Liver (tissue), 9 donors: Measurements from ENCODE around the gene NXPH4. TPM values are rescaled to one million over a fixed set of nuclear protein-coding genes. Genes with fewer than 3 reads are reported as not detected.

Experiments
- DNase-seq: peaks from one replicate; pipeline ENCODE4 v3.0.0-alpha.2; 2017; ENCODE audit warnings: low spot score
- H3K27ac ChIP-seq, 2 donors: one replicate each; pipeline ENCODE4 v1.7.0; 2013; ENCODE audit warnings: inconsistent platforms in 2 of 2, low read length in 2 of 2, control low read depth in 1 of 2, low read depth in 1 of 2, mild to moderate bottlenecking in 1 of 2
- H3K27me3 ChIP-seq, 4 donors: one replicate each; pipeline versions ENCODE4 v1.6.1 to v1.7.0; 2013; ENCODE audit warnings: low read length in 3 of 4, inconsistent platforms in 1 of 4, mild to moderate bottlenecking in 1 of 4, moderate library complexity in 1 of 4; ENCODE audit not compliant: control insufficient read depth in 4 of 4, insufficient read depth in 4 of 4
- H3K36me3 ChIP-seq, 4 donors: one replicate each; pipeline versions ENCODE4 v1.6.1 to v1.7.0; 2013; ENCODE audit warnings: low read length in 3 of 4, mild to moderate bottlenecking in 3 of 4, low read depth in 1 of 4, moderate library complexity in 1 of 4; ENCODE audit not compliant: control insufficient read depth in 4 of 4, insufficient read depth in 3 of 4
- H3K4me1 ChIP-seq, 4 donors: one replicate each; pipeline versions ENCODE4 v1.6.1 to v1.7.0; 2013; ENCODE audit warnings: low read length in 3 of 4, mild to moderate bottlenecking in 3 of 4, moderate library complexity in 1 of 4; ENCODE audit not compliant: control insufficient read depth in 4 of 4, insufficient read depth in 4 of 4
- H3K4me3 ChIP-seq, 3 donors: one replicate each; pipeline versions ENCODE4 v1.6.1 to v1.7.0; 2013; ENCODE audit warnings: low read length in 3 of 3, control low read depth in 1 of 3, low read depth in 1 of 3, mild to moderate bottlenecking in 1 of 3
- H3K9ac ChIP-seq, 2 donors: one replicate each; pipeline ENCODE4 v1.7.0; 2013; ENCODE audit warnings: low read length in 2 of 2, mild to moderate bottlenecking in 2 of 2, moderate library complexity in 2 of 2, control low read depth in 1 of 2, low read depth in 1 of 2
- H3K9me3 ChIP-seq, 4 donors: one replicate each; pipeline versions ENCODE4 v1.6.1 to v1.7.0; 2013; ENCODE audit warnings: low read length in 3 of 4; ENCODE audit not compliant: control insufficient read depth in 4 of 4
- EGR1 ChIP-seq, 2 donors: IDR thresholded peaks; 2 replicates each; pipeline ENCODE4 v1.6.1; 2016 to 2018; ENCODE audit warnings: antibody characterized with exemption in 2 of 2, low read depth in 2 of 2
- FOXA2 ChIP-seq: IDR thresholded peaks from 2 replicates; pipeline ENCODE4 v1.6.1; 2016; ENCODE audit warnings: antibody characterized with exemption
- GABPA ChIP-seq, 2 donors: IDR thresholded peaks in 1 of 2; conservative IDR thresholded peaks in 1 of 2; 2 replicates each; pipeline ENCODE4 v1.6.1; 2016; ENCODE audit warnings: antibody characterized with exemption in 2 of 2, mild to moderate bottlenecking in 1 of 2, moderate library complexity in 1 of 2
- HNF4A ChIP-seq, 2 donors: conservative IDR thresholded peaks; 2 replicates each; pipeline ENCODE4 v1.6.1; 2016; ENCODE audit warnings: antibody characterized with exemption in 2 of 2, mild to moderate bottlenecking in 2 of 2
- HNF4G ChIP-seq: IDR thresholded peaks from 2 replicates; pipeline ENCODE4 v1.6.1; 2016; ENCODE audit warnings: antibody characterized with exemption
- JUND ChIP-seq, 2 donors: IDR thresholded peaks; 2 replicates each; pipeline ENCODE4 v1.6.1; 2016; ENCODE audit warnings: antibody characterized with exemption in 2 of 2
- MAX ChIP-seq: IDR thresholded peaks from 2 replicates; pipeline ENCODE4 v1.6.1; 2016; ENCODE audit warnings: antibody characterized with exemption
- NR2F2 ChIP-seq: IDR thresholded peaks from 2 replicates; pipeline ENCODE4 v1.6.1; 2016; ENCODE audit warnings: antibody characterized with exemption
- RAD21 ChIP-seq, 2 donors: IDR thresholded peaks; 2 replicates each; pipeline ENCODE4 v1.6.1; 2016; ENCODE audit warnings: antibody characterized with exemption in 2 of 2, mild to moderate bottlenecking in 2 of 2
- RXRA ChIP-seq, 2 donors: IDR thresholded peaks; 2 replicates each; pipeline ENCODE4 v1.6.1; 2017 to 2018; ENCODE audit warnings: antibody characterized with exemption in 2 of 2, mild to moderate bottlenecking in 1 of 2
- SP1 ChIP-seq: IDR thresholded peaks from 2 replicates; pipeline ENCODE4 v1.6.1; 2018; ENCODE audit warnings: antibody characterized with exemption, mild to moderate bottlenecking
- TAF1 ChIP-seq: conservative IDR thresholded peaks from 2 replicates; pipeline ENCODE4 v1.6.1; 2016; ENCODE audit warnings: antibody characterized with exemption, mild to moderate bottlenecking
- YY1 ChIP-seq: IDR thresholded peaks from 2 replicates; pipeline ENCODE4 v1.6.1; 2016; ENCODE audit warnings: antibody characterized with exemption, mild to moderate bottlenecking
- WGBS: extraction: QIAGEN DNeasy Blood & Tissue Kit; methylation state at CpG from one replicate; pipeline ENCODE4 v1.1.7; 2013; 5-methylcytosine and 5-hydroxymethylcytosine counted together
- polyA plus RNA-seq, 2 donors: library from polyadenylated mRNA; stranded (reverse) in 1 of 2; unstranded in 1 of 2; fragments of 200-250 nt in 1 of 2; fragments of >200 nt in 1 of 2; fragmentation: Nextera tagmentation in 1 of 2; extraction: Ambion mirVana in 1 of 2; gene quantifications; one replicate each; pipeline versions ENCODE4 v1.2.1 to v1.2.3, GENCODE V29; 2013 to 2015
- total RNA-seq, 2 donors: library from RNA; depleted of rRNA; stranded (reverse); fragments of >200 nt; gene quantifications; one replicate each; pipeline ENCODE4 v1.2.3, GENCODE V29; 2014
- TF ChIP-seq, protein P1 (sequence below): IDR thresholded peaks from 2 replicates; pipeline ENCODE4 v1.6.1; 2016; ENCODE audit warnings: antibody characterized with exemption
- TF ChIP-seq, protein P2 (sequence below): IDR thresholded peaks from 2 replicates; pipeline ENCODE4 v1.6.1; 2016; ENCODE audit warnings: antibody characterized with exemption, mild to moderate bottlenecking
- TF ChIP-seq, protein P3 (sequence below): fragments of 150-350 bp; IDR thresholded peaks from 2 replicates; pipeline ENCODE4 v1.5.1; 2017; ENCODE audit warnings: improper control_type of control experiment, low read depth, low read length; ENCODE audit not compliant: missing input control
- TF ChIP-seq, protein P4 (sequence below): IDR thresholded peaks from 2 replicates; pipeline ENCODE4 v1.6.1; 2016; ENCODE audit warnings: antibody characterized with exemption
- donor health status: healthy.
- donor health status: healthy.
- donor health status: healthy.
- donor health status: healthy.
- donor health status: healthy.

NXPH4 gene
- total and polyA plus RNA-seq, 4 donors, result 0.15 TPM; not detected in 3

GRCh38 chr12:57198329-57198728 is 18.3 kb upstream of the NXPH4 start:
- DNase-seq, result no peak
- 94% methylated on average over 17 of the region's 17 CpGs for WGBS
- Histone ChIP-seq H3K27me3 (no peaks in the 10 kb centered on the region), H3K4me1 (no peaks in the 10 kb centered on the region), H3K9ac (no peak overlapping the region), H3K27ac (no peak overlapping the region), H3K9me3 (no peaks in the 10 kb centered on the region), H3K4me3 (no peak overlapping the region), H3K36me3 (peaks cover 53 to 99% (median 74%) of the 10 kb centered on the region in 4 donors)
- TF ChIP-seq, protein P1, sequence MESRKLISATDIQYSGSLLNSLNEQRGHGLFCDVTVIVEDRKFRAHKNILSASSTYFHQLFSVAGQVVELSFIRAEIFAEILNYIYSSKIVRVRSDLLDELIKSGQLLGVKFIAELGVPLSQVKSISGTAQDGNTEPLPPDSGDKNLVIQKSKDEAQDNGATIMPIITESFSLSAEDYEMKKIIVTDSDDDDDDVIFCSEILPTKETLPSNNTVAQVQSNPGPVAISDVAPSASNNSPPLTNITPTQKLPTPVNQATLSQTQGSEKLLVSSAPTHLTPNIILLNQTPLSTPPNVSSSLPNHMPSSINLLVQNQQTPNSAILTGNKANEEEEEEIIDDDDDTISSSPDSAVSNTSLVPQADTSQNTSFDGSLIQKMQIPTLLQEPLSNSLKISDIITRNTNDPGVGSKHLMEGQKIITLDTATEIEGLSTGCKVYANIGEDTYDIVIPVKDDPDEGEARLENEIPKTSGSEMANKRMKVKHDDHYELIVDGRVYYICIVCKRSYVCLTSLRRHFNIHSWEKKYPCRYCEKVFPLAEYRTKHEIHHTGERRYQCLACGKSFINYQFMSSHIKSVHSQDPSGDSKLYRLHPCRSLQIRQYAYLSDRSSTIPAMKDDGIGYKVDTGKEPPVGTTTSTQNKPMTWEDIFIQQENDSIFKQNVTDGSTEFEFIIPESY, result no peak
- no peak for TF ChIP-seq JUND (IDR thresholded peaks at IDR 0.05)

- Histone ChIP-seq H3K9me3 (no peaks in the 10 kb centered on the region), H3K4me3 (no peak overlapping the region), H3K27ac (no peak overlapping the region), H3K36me3 (peaks cover 59 to 99% (median 76%) of the 10 kb centered on the region in 4 donors), H3K9ac (no peak overlapping the region), H3K4me1 (no peaks in the 10 kb centered on the region), H3K27me3 (no peaks in the 10 kb centered on the region)
- 86% methylated on average over 15 of the region's 15 CpGs for WGBS
- no peak for TF ChIP-seq NR2F2
- TF ChIP-seq EGR1 (IDR thresholded peaks at IDR 0.05; ENCODE audit: low read depth in 2 of 2), result no peak
- TF ChIP-seq, protein P2, sequence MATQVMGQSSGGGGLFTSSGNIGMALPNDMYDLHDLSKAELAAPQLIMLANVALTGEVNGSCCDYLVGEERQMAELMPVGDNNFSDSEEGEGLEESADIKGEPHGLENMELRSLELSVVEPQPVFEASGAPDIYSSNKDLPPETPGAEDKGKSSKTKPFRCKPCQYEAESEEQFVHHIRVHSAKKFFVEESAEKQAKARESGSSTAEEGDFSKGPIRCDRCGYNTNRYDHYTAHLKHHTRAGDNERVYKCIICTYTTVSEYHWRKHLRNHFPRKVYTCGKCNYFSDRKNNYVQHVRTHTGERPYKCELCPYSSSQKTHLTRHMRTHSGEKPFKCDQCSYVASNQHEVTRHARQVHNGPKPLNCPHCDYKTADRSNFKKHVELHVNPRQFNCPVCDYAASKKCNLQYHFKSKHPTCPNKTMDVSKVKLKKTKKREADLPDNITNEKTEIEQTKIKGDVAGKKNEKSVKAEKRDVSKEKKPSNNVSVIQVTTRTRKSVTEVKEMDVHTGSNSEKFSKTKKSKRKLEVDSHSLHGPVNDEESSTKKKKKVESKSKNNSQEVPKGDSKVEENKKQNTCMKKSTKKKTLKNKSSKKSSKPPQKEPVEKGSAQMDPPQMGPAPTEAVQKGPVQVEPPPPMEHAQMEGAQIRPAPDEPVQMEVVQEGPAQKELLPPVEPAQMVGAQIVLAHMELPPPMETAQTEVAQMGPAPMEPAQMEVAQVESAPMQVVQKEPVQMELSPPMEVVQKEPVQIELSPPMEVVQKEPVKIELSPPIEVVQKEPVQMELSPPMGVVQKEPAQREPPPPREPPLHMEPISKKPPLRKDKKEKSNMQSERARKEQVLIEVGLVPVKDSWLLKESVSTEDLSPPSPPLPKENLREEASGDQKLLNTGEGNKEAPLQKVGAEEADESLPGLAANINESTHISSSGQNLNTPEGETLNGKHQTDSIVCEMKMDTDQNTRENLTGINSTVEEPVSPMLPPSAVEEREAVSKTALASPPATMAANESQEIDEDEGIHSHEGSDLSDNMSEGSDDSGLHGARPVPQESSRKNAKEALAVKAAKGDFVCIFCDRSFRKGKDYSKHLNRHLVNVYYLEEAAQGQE, result no peak
- no peak for TF ChIP-seq MAX
- TF ChIP-seq SP1, result no peak
- no peak for TF ChIP-seq RAD21 (IDR thresholded peaks at IDR 0.05)
- TF ChIP-seq RXRA (IDR thresholded peaks at IDR 0.05), result no peak
- TF ChIP-seq TAF1, result no peak
- TF ChIP-seq GABPA (IDR thresholded peaks at IDR 0.05 in 1 of 2, conservative IDR thresholded peaks at IDR 0.05 in 1 of 2), result no peak
- TF ChIP-seq FOXA2, result no peak
- no peak for TF ChIP-seq HNF4A (conservative IDR thresholded peaks at IDR 0.05)
- TF ChIP-seq JUND (IDR thresholded peaks at IDR 0.05), result no peak
- TF ChIP-seq, protein P3, sequence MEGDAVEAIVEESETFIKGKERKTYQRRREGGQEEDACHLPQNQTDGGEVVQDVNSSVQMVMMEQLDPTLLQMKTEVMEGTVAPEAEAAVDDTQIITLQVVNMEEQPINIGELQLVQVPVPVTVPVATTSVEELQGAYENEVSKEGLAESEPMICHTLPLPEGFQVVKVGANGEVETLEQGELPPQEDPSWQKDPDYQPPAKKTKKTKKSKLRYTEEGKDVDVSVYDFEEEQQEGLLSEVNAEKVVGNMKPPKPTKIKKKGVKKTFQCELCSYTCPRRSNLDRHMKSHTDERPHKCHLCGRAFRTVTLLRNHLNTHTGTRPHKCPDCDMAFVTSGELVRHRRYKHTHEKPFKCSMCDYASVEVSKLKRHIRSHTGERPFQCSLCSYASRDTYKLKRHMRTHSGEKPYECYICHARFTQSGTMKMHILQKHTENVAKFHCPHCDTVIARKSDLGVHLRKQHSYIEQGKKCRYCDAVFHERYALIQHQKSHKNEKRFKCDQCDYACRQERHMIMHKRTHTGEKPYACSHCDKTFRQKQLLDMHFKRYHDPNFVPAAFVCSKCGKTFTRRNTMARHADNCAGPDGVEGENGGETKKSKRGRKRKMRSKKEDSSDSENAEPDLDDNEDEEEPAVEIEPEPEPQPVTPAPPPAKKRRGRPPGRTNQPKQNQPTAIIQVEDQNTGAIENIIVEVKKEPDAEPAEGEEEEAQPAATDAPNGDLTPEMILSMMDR, result no peak
- TF ChIP-seq, protein P4, sequence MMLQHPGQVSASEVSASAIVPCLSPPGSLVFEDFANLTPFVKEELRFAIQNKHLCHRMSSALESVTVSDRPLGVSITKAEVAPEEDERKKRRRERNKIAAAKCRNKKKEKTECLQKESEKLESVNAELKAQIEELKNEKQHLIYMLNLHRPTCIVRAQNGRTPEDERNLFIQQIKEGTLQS, result no peak
- TF ChIP-seq, protein P1, result no peak
- TF ChIP-seq YY1, result no peak
- no peak for TF ChIP-seq HNF4G
- no peak for DNase-seq
Measured at GRCh38 chr12:57199191-57199590, 17.4 kb upstream of the NXPH4 start.
